B cell (primary cell): ENCODE results near the gene CCDC24.

Source experiments
- EZH2 ChIP-seq: IDR thresholded peaks from 2 replicates; pipeline ENCODE4 v1.6.1; 2012; ENCODE audit warnings: borderline replicate concordance, low read depth, mild to moderate bottlenecking, moderate library complexity, low read length; ENCODE audit not compliant: insufficient read depth, poor library complexity, severe bottlenecking
- TF ChIP-seq, protein P1 (sequence below): fragments of 200-600 bp; IDR thresholded peaks from one replicate; pipeline ENCODE4 v1.8.0; 2022; ENCODE audit warnings: antibody characterized with exemption, mild to moderate bottlenecking

DNA sequence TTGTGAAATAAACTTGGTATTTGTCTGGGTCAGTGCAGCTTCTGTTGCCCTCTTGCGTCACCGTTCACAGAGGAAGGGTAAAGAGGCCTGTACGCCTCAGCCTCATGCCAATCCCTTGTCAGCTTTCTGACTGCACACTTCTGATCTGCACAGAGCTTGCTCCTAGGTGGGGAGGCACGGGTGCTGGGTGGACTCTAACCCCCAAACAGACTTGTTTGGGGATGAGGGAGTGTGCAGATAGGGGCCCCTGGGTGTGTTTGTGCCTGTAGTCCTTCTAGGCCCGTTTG, 13.2 kb upstream of the CCDC24 start:
- TF ChIP-seq, protein P1, sequence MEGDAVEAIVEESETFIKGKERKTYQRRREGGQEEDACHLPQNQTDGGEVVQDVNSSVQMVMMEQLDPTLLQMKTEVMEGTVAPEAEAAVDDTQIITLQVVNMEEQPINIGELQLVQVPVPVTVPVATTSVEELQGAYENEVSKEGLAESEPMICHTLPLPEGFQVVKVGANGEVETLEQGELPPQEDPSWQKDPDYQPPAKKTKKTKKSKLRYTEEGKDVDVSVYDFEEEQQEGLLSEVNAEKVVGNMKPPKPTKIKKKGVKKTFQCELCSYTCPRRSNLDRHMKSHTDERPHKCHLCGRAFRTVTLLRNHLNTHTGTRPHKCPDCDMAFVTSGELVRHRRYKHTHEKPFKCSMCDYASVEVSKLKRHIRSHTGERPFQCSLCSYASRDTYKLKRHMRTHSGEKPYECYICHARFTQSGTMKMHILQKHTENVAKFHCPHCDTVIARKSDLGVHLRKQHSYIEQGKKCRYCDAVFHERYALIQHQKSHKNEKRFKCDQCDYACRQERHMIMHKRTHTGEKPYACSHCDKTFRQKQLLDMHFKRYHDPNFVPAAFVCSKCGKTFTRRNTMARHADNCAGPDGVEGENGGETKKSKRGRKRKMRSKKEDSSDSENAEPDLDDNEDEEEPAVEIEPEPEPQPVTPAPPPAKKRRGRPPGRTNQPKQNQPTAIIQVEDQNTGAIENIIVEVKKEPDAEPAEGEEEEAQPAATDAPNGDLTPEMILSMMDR, result no peak
- no peak for TF ChIP-seq EZH2
